ENCODE measurements around the gene CD2BP2. TPM values are rescaled to one million over a fixed set of nuclear protein-coding genes. Genes with fewer than 3 reads are reported as not detected.

The CD2BP2 gene
- polyA plus RNA-seq, 1 of the 3 experiments (the other 2 are of a cell fraction): 80.8 TPM

GRCh38 chr16:30361180-30361579, 6.1 kb upstream of the CD2BP2 start:
- Histone ChIP-seq H4K20me1 (ENCODE audit: insufficient read depth) (peaks cover 24% of the 10 kb centered on the region), H3K27ac (ENCODE audit: low read depth in 2 of 2, low read length in 1 of 2) (no peak overlapping the region), H3K4me2 (no peak overlapping the region), H3K9me3 (no peaks in the 10 kb centered on the region), H3F3A (replicated peaks; ENCODE audit: insufficient read depth) (peaks cover 9% of the 10 kb centered on the region), H3K4me1 (ENCODE audit: control insufficient read depth in 1 of 2, insufficient read depth in 2 of 2, low read depth in 1 of 2, low read length in 1 of 2) (peaks cover 6 to 17% of the 10 kb centered on the region in 2 experiments; a peak in 3 of 4 replicates), H2AFZ (ENCODE audit: low read depth) (no peak overlapping the region), H3K27me3 (ENCODE audit: insufficient read depth) (no peaks in the 10 kb centered on the region), H3K9ac (no peak overlapping the region), H3K79me2 (ENCODE audit: insufficient read depth) (peaks cover 68% of the 10 kb centered on the region), H3K9me2 (no peaks in the 10 kb centered on the region), H3K4me3 (ENCODE audit: low read depth in 2 of 2, low read length in 1 of 2) (no peak overlapping the region), H3K36me3 (replicated peaks in 1 of 2; ENCODE audit: control insufficient read depth in 1 of 2, insufficient read depth in 2 of 2, low read length in 1 of 2) (peaks cover 22 to 42% of the 10 kb centered on the region in 2 experiments)
- ChIA-PET POLR2A (no interaction called here), CTCF (interaction anchor here (0.9 to 1.3 kb wide), 3 partner anchors 10 to 49 kb away, joined by 3 to 5 read pairs (median 4); no protein-coding TSS in a partner anchor)
- DNase-seq: no peak
- 97% methylated on average over 7 of the region's 7 CpGs for WGBS (ENCODE audit: low lambda C conversion rate)
- TF ChIP-seq GABPA (IDR thresholded peaks at IDR 0.05; ENCODE audit: low read depth): no peak
- TF ChIP-seq, protein P1, sequence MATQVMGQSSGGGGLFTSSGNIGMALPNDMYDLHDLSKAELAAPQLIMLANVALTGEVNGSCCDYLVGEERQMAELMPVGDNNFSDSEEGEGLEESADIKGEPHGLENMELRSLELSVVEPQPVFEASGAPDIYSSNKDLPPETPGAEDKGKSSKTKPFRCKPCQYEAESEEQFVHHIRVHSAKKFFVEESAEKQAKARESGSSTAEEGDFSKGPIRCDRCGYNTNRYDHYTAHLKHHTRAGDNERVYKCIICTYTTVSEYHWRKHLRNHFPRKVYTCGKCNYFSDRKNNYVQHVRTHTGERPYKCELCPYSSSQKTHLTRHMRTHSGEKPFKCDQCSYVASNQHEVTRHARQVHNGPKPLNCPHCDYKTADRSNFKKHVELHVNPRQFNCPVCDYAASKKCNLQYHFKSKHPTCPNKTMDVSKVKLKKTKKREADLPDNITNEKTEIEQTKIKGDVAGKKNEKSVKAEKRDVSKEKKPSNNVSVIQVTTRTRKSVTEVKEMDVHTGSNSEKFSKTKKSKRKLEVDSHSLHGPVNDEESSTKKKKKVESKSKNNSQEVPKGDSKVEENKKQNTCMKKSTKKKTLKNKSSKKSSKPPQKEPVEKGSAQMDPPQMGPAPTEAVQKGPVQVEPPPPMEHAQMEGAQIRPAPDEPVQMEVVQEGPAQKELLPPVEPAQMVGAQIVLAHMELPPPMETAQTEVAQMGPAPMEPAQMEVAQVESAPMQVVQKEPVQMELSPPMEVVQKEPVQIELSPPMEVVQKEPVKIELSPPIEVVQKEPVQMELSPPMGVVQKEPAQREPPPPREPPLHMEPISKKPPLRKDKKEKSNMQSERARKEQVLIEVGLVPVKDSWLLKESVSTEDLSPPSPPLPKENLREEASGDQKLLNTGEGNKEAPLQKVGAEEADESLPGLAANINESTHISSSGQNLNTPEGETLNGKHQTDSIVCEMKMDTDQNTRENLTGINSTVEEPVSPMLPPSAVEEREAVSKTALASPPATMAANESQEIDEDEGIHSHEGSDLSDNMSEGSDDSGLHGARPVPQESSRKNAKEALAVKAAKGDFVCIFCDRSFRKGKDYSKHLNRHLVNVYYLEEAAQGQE (IDR thresholded peaks at IDR 0.05; ENCODE audit: low read depth, low read length): no peak
- no peak for TF ChIP-seq PBX3 (IDR thresholded peaks at IDR 0.05)

DNA sequence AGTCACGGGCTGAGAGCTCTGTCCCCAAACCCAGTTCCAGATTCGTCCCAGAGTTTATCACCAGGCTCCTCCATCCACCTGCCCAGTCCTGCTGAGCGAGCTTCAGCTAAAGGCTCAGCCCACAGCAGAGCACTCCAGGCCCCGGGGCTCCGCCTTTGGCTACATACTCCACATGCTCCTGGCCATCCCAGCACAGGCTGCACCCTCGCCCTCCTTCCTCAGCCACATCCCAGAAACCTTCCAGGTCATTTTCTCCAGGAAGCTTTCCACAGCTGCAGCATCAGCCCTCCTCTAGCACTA, 4.7 kb upstream of the CD2BP2 start:
- Histone ChIP-seq H3K27me3 (ENCODE audit: insufficient read depth) (no peaks in the 10 kb centered on the region), H3K36me3 (replicated peaks in 1 of 2; ENCODE audit: control insufficient read depth in 1 of 2, insufficient read depth in 2 of 2, low read length in 1 of 2) (peaks cover 16 to 32% of the 10 kb centered on the region in 2 experiments), H4K20me1 (ENCODE audit: insufficient read depth) (peaks cover 11% of the 10 kb centered on the region), H2AFZ (ENCODE audit: low read depth) (no peak overlapping the region), H3K4me2 (no peak overlapping the region), H3K27ac (ENCODE audit: low read depth in 2 of 2, low read length in 1 of 2) (no peak overlapping the region), H3K4me1 (ENCODE audit: control insufficient read depth in 1 of 2, insufficient read depth in 2 of 2, low read depth in 1 of 2, low read length in 1 of 2) (peaks cover 11 to 22% of the 10 kb centered on the region in 2 experiments; a peak in 3 of 4 replicates), H3F3A (replicated peaks; ENCODE audit: insufficient read depth) (peaks cover 9% of the 10 kb centered on the region), H3K4me3 (ENCODE audit: low read depth in 2 of 2, low read length in 1 of 2) (no peak overlapping the region), H3K9me3 (no peaks in the 10 kb centered on the region), H3K79me2 (ENCODE audit: insufficient read depth) (peaks cover 57% of the 10 kb centered on the region), H3K9me2 (no peaks in the 10 kb centered on the region), H3K9ac (no peak overlapping the region)
- 100% methylated on average over 1 of the region's 6 CpGs for WGBS (ENCODE audit: low lambda C conversion rate)
- no peak for TF ChIP-seq NRF1 (IDR thresholded peaks at IDR 0.05; ENCODE audit: low read depth, low read length)
- no peak for TF ChIP-seq RXRA (IDR thresholded peaks at IDR 0.05; ENCODE audit: borderline replicate concordance, low read depth)
- no peak for TF ChIP-seq CHD2 (IDR thresholded peaks at IDR 0.05; ENCODE audit: low read length, partially characterized antibody)
- TF ChIP-seq RAD21 (IDR thresholded peaks at IDR 0.05; ENCODE audit: low read length): no peak
- ChIA-PET CTCF (interaction anchor here (1.0 to 1.3 kb wide), 2 partner anchors 11 to 49 kb away, joined by 4 to 5 read pairs; partner anchors contain the start of gene TBC1D10B), POLR2A (no interaction called here)
- DNase-seq: no peak

All from SK-N-SH (cell line).